Panc1 (cell line): ENCODE measurements around the gene FAM118A. TPM values are rescaled to one million over a fixed set of nuclear protein-coding genes. Genes with fewer than 3 reads are reported as not detected.

Source experiments
- ATAC-seq: fragments of 200-7000 bp; cut with Tn5 transposase; 2 replicates; pipeline ENCODE4 v1.9.1; 2020; ENCODE audit warnings: mild to moderate bottlenecking, moderate library complexity
- BruUV-seq: library from RNA; stranded (reverse); fragments of 400-500 nt; replicated peaks from 2 replicates; lab custom pipeline; 2021; lab: Mats Ljungman, UMichigan
- CTCF ChIA-PET: fragments of 300-600 bp; sonication (Branson Sonifier 250); formaldehyde crosslinking; loops from one replicate; lab custom pipeline; 2022; ENCODE audit warnings: antibody characterized with exemption; lab: Charles Lee
- POLR2A ChIA-PET: fragments of 300-600 bp; sonication (Branson Sonifier 250); formaldehyde crosslinking; loops from one replicate; lab custom pipeline; 2022; ENCODE audit warnings: antibody characterized with exemption; lab: Charles Lee
- DNase-seq: peaks from one replicate; pipeline ENCODE4 v3.0.0-alpha.2; 2010; ENCODE audit warnings: low read depth, low spot score
- H3K27ac ChIP-seq: 2 replicates; pipeline ENCODE4 v1.5.1; 2011; ENCODE audit warnings: mild to moderate bottlenecking, low read length, inconsistent platforms
- H3K27me3 ChIP-seq: fragments of 200-500 bp; sonication (Bioruptor generic); 2 replicates; pipeline ENCODE4 v1.6.0; 2014; ENCODE audit warnings: low read length, inconsistent platforms; ENCODE audit not compliant: control insufficient read depth, insufficient read depth
- H3K36me3 ChIP-seq: fragments of 200-500 bp; sonication (Bioruptor generic); 2 replicates; pipeline ENCODE4 v1.5.1; 2014; ENCODE audit warnings: inconsistent platforms, mild to moderate bottlenecking, low read length, moderate library complexity; ENCODE audit not compliant: control insufficient read depth, insufficient read depth
- H3K4me1 ChIP-seq: 2 replicates; pipeline ENCODE4 v1.5.1; 2011; ENCODE audit warnings: inconsistent platforms, mild to moderate bottlenecking, low read length, moderate library complexity; ENCODE audit not compliant: control insufficient read depth, insufficient read depth
- H3K4me3 ChIP-seq, 2 experiments: 2 replicates each; pipeline ENCODE4 v1.5.1; 2011 to 2012; ENCODE audit warnings: low read depth in 2 of 2, low read length in 2 of 2, mild to moderate bottlenecking in 2 of 2, inconsistent platforms in 1 of 2, moderate library complexity in 1 of 2
- H3K9me3 ChIP-seq: fragments of 200-500 bp; sonication (Bioruptor generic); 2 replicates; pipeline ENCODE4 v1.5.1; 2014; ENCODE audit warnings: low read depth, mild to moderate bottlenecking, inconsistent platforms, low read length, moderate library complexity; ENCODE audit not compliant: control insufficient read depth, insufficient read depth
- POLR2AphosphoS5 ChIP-seq: IDR thresholded peaks from 2 replicates; pipeline ENCODE4 v1.6.1; 2012; ENCODE audit warnings: mild to moderate bottlenecking, low read depth, low read length, moderate library complexity
- SIN3A ChIP-seq: IDR thresholded peaks from 2 replicates; pipeline ENCODE4 v1.6.1; 2012; ENCODE audit warnings: low read depth, mild to moderate bottlenecking, low read length, moderate library complexity, borderline replicate concordance; ENCODE audit not compliant: insufficient read depth
- TCF7L2 ChIP-seq: IDR thresholded peaks from 2 replicates; pipeline ENCODE4 v1.6.1; 2011; ENCODE audit warnings: mild to moderate bottlenecking, low read depth, low read length, inconsistent platforms
- in situ Hi-C: cut with HindIII; loops from 2 replicates; pipeline ENCODE4 v1.10.0; 2016; ENCODE audit warnings: low sequenced_read_pairs, low pct_unique_long_range_greater_than_20kb
- intact Hi-C: fragments of 100-400 bp; cut with micrococcal nuclease; formaldehyde crosslinking; loops from one replicate; pipeline ENCODE4 v1.10.0; 2022; ENCODE audit not compliant: unreplicated experiment
- total RNA-seq: library from RNA; stranded (reverse); gene quantifications from one replicate; pipeline ENCODE4 v1.2.1, GENCODE V29; 2021; ENCODE audit not compliant: unreplicated experiment
- TF ChIP-seq, protein P1 (sequence below): fragments of 450-650 bp; IDR thresholded peaks from 2 replicates; pipeline ENCODE4 v1.5.1; 2017; ENCODE audit warnings: mild to moderate bottlenecking
- TF ChIP-seq, protein P2 (sequence below), 2 experiments: IDR thresholded peaks; 2 replicates each; pipeline ENCODE4 v1.6.1; 2011 to 2012; ENCODE audit warnings: low read depth in 2 of 2, control low read depth in 1 of 2, low read length in 1 of 2, mild to moderate bottlenecking in 1 of 2, moderate library complexity in 1 of 2; ENCODE audit not compliant: insufficient read depth in 1 of 2

Gene FAM118A
- total RNA-seq, 1 experiment from 2014 or later = 73.2 TPM

- in situ Hi-C loops = no loop called here
- ATAC-seq = peak; percentile 69
- no peak for DNase-seq
Measured at GRCh38 chr22:45268167-45268957, 41.4 kb upstream of the FAM118A start.

DNA sequence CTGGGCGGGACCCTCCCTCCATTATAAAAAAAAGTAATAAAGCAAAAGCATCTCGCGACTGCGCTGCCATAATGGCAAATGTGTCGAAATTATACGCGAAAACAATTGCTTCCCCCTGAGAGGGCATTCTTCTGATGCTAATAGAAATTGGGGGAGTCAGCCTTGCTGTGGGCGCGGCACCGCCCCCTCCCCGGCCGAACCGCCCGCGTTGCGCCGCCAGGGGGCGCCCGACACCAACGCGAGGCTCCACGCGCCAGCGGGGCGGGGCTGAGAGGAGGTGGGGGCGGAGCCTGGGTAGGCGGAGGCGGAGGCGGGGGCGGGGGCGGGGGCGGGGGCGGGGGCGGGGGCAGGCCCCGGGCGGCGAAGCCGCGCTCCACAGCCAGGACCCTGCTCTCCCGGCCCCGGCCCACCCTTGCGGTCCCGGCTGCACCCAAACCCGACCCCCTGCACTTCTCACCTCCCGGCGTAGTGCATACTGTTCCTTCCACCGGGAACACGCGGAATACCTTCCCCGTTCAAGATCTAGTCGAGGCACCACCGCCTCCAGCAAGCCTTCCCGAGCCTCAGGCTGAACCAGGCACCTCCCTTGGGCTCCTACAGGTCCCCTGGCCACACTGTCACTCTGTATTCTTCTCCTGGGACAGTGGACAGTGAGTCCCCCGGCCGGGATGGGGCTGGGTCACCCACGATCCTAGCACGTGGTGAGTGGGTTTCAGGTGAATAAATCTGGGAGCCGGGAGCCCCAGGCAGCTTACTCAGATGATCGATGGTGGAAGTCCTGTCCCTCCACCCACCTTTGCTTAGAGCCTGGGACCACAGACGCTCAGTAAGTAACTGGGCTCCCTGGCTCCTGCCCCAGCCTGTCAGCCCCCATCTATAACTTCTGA is 40.5 kb upstream of the FAM118A start:
- H3K9me3 ChIP-seq = no peaks in the 10 kb centered on the region
- BruUV-seq = no TSS peak
- intact Hi-C loops = loop anchor here (1.0 kb wide), 1 partner anchor 166 kb away; no protein-coding TSS in a partner anchor
- H3K4me1 ChIP-seq = no peaks in the 10 kb centered on the region; the same call in 1 of the 2 replicates
- DNase-seq (no peak), ATAC-seq (peak; percentile 87)
- no peaks in the 10 kb centered on the region for H3K27me3 ChIP-seq
- H3K27ac ChIP-seq = no peak overlapping the region
- CTCF ChIA-PET = interaction anchor here (0.6 kb wide), 1 partner anchor 45 kb away, joined by 3 read pairs; no protein-coding TSS in a partner anchor
- H3K36me3 ChIP-seq = no peaks in the 10 kb centered on the region
- in situ Hi-C loops = no loop called here
- POLR2A ChIA-PET = no interaction called here
- TF ChIP-seq, protein P1, sequence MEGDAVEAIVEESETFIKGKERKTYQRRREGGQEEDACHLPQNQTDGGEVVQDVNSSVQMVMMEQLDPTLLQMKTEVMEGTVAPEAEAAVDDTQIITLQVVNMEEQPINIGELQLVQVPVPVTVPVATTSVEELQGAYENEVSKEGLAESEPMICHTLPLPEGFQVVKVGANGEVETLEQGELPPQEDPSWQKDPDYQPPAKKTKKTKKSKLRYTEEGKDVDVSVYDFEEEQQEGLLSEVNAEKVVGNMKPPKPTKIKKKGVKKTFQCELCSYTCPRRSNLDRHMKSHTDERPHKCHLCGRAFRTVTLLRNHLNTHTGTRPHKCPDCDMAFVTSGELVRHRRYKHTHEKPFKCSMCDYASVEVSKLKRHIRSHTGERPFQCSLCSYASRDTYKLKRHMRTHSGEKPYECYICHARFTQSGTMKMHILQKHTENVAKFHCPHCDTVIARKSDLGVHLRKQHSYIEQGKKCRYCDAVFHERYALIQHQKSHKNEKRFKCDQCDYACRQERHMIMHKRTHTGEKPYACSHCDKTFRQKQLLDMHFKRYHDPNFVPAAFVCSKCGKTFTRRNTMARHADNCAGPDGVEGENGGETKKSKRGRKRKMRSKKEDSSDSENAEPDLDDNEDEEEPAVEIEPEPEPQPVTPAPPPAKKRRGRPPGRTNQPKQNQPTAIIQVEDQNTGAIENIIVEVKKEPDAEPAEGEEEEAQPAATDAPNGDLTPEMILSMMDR = peak; percentile 79; the same call in 1 of the 2 replicates
- TF ChIP-seq, protein P2, sequence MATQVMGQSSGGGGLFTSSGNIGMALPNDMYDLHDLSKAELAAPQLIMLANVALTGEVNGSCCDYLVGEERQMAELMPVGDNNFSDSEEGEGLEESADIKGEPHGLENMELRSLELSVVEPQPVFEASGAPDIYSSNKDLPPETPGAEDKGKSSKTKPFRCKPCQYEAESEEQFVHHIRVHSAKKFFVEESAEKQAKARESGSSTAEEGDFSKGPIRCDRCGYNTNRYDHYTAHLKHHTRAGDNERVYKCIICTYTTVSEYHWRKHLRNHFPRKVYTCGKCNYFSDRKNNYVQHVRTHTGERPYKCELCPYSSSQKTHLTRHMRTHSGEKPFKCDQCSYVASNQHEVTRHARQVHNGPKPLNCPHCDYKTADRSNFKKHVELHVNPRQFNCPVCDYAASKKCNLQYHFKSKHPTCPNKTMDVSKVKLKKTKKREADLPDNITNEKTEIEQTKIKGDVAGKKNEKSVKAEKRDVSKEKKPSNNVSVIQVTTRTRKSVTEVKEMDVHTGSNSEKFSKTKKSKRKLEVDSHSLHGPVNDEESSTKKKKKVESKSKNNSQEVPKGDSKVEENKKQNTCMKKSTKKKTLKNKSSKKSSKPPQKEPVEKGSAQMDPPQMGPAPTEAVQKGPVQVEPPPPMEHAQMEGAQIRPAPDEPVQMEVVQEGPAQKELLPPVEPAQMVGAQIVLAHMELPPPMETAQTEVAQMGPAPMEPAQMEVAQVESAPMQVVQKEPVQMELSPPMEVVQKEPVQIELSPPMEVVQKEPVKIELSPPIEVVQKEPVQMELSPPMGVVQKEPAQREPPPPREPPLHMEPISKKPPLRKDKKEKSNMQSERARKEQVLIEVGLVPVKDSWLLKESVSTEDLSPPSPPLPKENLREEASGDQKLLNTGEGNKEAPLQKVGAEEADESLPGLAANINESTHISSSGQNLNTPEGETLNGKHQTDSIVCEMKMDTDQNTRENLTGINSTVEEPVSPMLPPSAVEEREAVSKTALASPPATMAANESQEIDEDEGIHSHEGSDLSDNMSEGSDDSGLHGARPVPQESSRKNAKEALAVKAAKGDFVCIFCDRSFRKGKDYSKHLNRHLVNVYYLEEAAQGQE (IDR thresholded peaks at IDR 0.05; ENCODE audit: insufficient read depth in 1 of 2, low read depth in 2 of 2, low read length in 1 of 2) = no peak
- TF ChIP-seq POLR2AphosphoS5 (no peak), TCF7L2 (no peak)
- H3K4me3 ChIP-seq = peak overlapping the region; percentile 55 to 62

More at GRCh38 chr22:45268167-45268957, 41.4 kb upstream of the FAM118A start:
- peak overlapping the region; percentile 55 to 62 for H3K4me3 ChIP-seq
- no peaks in the 10 kb centered on the region for H3K27me3 ChIP-seq
- CTCF ChIA-PET = interaction anchor here (0.6 kb wide), 1 partner anchor 46 kb away, joined by 3 read pairs; no protein-coding TSS in a partner anchor
- BruUV-seq = no TSS peak
- POLR2A ChIA-PET = no interaction called here
- H3K36me3 ChIP-seq = no peaks in the 10 kb centered on the region
- intact Hi-C loops = no loop called here
- TF ChIP-seq POLR2AphosphoS5 (no peak), TCF7L2 (no peak), SIN3A (no peak)
- TF ChIP-seq, protein P1 = no peak
- TF ChIP-seq, protein P2 (IDR thresholded peaks at IDR 0.05; ENCODE audit: insufficient read depth in 1 of 2, low read depth in 2 of 2, low read length in 1 of 2) = no peak
- H3K27ac ChIP-seq = no peak overlapping the region
- no peaks in the 10 kb centered on the region for H3K9me3 ChIP-seq
- peaks cover 2% of the 10 kb centered on the region for H3K4me1 ChIP-seq
